GM19467 (cell line): ENCODE measurements around the gene WTIP.
A peak's percentile ranks its signal among the peaks of the same experiment; 100 is the strongest.
"Not testable (repeated sequence)": the region's sequence is repeated elsewhere in the genome, so short reads cannot be mapped to it uniquely, and the experiment has no call there.

Experiments
- ATAC-seq: cut with Tn5 transposase; IDR thresholded peaks from one replicate; pipeline ENCODE4 v1.9.1; 2021; ENCODE audit warnings: mild to moderate bottlenecking, moderate library complexity; ENCODE audit not compliant: unreplicated experiment

WTIP gene

DNA sequence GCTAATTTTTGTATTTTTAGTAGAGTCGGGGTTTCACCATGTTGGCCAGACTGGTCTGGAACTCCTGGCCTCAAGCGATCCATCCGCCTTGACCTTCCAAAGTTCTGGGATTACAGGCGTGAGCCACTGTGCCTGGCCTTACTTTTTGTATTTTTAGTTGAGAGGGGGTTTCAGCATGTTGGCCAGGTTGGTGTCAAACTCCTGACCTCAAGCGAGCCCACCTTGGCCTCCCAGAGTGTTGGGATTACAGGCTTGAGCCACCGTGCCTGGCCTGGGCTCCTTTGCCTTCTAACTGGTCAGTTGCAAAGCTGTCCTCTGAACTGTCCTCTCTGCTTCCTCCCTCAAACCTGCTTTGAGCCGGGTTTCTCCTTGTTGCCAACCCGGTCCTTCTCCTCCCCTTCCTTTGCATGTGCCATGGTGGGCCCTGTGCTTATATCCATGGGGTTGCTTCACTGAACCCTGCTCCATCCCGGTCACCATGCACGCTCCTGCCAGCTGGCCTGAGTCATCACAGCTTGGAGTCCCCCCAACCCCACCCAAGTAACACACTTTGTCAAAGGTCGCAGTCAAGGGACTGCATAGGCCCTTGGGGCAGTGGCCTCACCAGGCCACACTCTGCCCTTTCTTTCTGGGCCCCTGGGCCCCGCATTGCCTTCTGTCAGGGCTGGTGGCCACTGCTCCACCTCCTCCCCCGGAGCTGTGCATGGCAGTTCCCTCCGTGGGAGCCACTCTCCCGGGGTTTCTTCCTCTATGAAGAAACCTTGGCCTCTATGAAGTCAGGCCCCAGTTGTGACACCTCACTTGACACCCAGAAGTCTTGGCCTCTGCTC, 21.2 kb downstream of the WTIP start:
- ATAC-seq, result no peak

DNA sequence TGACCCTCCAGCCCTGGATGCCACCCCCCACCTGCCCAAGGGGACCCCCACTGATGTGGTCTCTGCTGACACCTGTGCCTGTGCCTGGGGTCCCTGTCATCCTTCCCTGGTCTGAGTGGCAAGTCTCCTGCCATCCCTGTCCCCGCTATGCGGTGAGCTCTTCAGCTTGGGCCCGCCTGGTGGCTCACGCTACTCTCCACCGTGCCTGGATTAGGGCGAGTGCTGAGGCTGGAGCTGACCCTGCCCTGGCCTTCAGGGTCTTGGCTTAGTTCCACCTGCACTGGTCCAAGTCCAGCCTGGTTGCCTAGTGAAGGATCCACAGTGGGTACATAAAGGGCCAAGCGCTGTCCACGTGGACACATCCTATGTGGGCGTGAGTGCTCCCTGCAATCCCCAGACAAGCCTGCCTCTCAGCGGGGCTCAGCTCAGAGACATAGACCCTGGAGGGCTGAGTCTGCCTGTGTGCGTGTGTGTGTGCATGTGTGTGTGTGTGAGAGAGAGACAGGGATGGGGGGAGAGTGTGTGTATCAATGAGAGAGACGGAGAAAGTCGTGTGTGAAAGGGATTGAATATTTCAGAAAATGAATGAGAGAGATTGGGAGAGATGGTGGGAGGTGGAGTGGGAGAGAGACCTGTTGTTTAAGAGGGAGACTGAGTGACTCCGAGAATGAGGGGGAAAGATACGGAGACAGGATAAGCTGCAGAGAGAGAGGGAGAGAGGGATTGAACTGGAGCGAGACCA, 22.1 kb downstream of the WTIP start:
- no peak for ATAC-seq

DNA sequence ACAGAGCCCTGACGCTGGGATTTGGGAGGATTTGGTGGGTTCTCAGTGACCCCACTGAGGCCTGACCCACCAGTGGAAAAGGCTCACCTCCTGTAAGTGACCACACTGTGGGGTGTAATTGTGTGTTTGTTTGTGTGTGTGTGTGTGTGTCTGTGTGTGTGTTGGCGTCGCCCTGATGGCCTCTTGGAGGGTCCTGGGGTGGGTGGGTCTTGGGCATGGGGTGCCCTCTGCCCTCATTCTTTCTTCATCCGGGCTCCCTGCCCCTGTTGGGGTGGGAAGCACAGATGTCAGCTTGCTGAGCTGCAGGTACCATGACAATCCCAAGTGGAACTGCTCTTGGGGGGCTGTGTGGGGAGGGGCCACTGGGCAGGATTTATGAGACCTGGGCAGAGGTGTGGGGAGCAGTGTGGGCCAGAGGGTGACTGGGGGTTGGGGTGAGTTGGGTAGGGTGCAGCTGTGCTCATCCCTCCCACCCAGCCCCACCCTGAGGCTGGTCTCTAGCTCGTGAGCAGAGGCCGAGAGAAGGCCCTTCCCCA, 22.8 kb downstream of the WTIP start:
- no peak for ATAC-seq

GRCh38 chr19:34504809-34505291, 23.3 kb downstream of the WTIP start:
- ATAC-seq, result no peak

GRCh38 chr19:34505321-34506025, 23.9 kb downstream of the WTIP start:
- no peak for ATAC-seq

GRCh38 chr19:34506026-34506370, 24.4 kb downstream of the WTIP start:
- ATAC-seq, result no peak

GRCh38 chr19:34507414-34508067, 26.0 kb downstream of the WTIP start:
- no peak for ATAC-seq

DNA sequence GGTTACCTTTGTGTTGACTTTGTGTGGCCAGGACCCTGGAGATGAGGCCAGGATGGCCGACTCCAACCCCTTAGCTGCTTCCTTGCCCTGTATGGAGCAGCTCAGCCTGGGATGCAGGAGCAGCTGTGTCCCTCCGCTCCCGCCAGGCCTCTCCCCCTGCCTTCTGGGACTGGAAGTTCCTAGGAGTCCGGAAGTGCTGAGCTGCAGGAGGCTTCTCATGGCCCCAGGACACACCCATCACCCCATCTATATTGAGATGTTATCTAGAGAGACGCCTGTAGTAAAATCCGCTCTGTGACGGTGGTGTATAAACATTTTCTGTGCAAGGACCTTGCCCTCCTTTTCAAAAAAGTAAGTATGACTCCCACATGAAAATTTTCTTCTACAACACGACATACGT, 27.0 kb downstream of the WTIP start:
- ATAC-seq, result no peak

- not testable (repeated sequence) for ATAC-seq
These were observed 29.3 kb downstream of the WTIP start for GRCh38 chr19:34510904-34511303.

DNA sequence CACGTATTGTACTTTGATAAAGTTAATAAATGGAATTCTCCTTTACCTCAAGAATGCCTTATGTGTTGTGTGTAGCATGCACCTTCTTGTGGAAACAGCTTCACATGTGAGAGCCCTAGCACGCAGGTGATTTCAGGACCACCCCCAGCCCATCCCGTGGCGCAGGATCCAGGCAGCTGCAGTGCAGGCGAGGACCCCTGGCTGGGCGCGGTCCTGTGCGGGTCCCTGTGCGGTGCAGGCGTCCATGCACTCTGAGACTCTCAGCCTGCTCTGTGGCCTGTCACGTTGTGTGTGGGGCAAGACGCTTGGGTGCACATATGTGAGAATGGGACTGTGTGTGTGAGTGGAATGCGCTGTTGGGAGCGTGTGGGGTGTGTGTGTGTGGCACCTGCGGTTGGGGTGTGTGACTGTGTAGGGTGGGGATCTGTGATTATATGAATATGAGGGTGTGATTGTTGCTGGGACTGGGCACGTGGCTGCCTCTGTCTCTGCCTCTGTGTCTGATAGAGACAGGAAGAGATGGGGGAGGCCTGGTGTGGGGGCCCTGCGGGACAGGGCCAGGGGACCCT, 30.8 kb downstream of the WTIP start:
- ATAC-seq, result no peak

DNA sequence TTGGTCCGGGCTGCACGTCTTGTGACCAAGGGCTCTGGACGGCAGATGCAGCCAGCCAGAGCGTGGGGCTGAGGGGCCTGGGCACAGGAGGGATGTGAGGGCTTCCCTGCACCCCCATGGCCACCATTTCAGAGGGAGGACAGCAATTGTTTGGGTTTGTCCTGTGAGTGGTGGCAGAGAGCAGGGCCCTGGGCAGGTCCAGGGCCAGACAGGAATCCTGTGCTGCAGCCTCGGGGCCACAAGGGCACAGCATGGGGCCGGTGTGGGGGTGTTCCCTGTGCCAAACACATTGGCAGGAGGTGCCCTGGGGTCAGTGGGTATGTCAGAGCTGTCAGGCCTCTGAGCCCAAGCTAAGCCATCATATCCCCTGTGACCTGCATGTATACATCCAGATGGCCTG, 32.2 kb downstream of the WTIP start:
- no peak for ATAC-seq

- no peak for ATAC-seq
These were observed 38.0 kb downstream of the WTIP start for GRCh38 chr19:34519602-34520001.

DNA sequence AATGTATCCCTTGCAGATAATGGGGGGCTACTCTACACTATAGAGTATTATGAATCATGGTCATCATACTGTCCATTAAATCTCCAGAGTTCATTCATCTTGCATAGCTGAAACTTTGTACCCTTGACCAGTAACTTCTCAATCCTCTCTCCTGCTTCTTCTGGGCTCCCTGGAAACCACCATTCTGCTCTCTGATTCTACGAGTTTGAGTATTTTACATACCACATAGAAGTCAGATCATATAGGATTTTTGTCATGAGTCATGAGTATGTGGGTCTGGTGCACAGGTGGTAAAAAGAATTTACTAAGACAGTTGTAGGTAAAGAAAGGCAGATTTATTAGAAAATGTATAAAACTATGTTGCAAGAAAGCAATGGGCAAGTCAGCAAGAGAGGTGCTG, 41.9 kb downstream of the WTIP start:
- ATAC-seq, result no peak

DNA sequence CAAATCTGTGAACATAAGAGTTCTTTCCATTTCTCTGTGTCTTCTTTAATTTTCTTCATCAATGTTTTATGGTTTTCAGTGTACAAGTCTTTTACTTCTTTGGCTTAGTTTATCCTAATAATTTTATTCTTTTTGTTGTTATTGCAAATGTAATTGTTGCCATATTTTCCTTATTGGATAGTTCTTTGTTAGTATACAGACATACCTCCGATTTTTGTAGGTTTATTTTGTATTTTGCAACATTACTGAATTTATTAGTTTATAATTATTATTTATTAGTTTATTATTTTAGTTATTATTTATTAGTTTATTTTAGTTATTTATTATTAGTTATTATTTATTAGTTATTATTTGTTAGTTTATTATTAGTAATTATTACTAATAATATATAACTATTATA, 43.4 kb downstream of the WTIP start:
- ATAC-seq, result no peak

DNA sequence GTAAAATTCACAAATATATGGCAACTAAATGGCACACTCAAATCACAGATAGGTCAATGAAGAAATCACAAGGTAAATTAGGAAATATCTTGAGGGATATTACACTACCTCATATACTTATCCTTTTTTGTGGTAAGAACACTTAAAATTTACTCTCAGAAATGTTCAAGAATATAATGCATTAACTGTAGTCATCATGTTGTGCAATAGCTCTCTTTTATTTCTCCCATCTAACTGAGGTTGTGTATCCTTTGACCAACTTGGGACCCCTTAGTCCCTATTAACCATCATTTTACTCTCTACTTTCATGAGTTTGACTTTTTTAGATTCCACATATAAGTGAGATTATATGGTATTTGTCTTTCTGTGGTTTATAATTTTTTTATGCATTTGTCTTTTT, 52.6 kb downstream of the WTIP start:
- ATAC-seq, result no peak

- ATAC-seq, result no peak
These were observed 57.8 kb downstream of the WTIP start for GRCh38 chr19:34539396-34539795.

- peak; percentile 51 for ATAC-seq
These were observed 59.4 kb downstream of the WTIP start for GRCh38 chr19:34540811-34541557.

- ATAC-seq, result no peak
These were observed 68.3 kb downstream of the WTIP start for GRCh38 chr19:34549833-34550232.

DNA sequence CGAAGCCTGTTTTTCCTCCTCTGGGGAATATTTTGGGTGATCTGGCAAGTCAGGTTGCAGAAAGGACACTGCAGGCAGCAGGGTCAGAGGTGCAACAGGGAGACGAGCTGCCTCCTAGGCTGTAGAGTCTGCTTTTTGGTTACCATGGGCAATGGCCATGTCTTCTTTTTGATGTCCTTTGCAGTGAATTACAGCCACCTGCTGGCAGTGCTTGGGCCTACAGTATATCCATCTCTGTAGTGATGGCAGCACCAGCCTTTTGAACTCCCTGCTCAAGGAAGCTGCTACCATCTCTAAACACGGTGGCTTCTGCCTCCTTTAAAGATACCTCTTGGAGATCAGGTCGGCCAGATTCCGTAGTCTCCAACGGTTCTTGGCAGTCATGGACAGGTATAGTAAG, 73.9 kb downstream of the WTIP start:
- ATAC-seq, result no peak

DNA sequence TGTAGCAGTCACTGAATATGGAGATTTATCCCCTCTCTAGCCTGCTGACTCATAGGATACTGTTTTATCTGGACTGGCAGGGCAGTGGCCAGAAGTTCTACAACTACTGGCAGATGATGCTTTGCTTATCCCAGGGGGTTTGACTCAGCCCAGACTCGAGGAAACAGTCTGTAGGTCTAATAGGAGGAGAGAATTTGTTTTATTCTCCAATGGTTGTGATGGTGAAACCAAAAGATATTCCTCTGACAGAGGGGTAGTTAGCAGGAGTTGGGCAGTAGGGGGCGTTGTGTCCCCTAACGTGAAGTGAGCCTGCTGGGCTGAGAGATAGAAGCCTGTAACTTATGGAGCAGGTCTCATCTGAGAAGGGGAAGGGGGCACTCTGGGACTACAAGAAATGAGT, 74.9 kb downstream of the WTIP start:
- no peak for ATAC-seq
